A673 (cell line): ENCODE data around the gene SNED1. TPM values are rescaled to one million over a fixed set of nuclear protein-coding genes. Genes with fewer than 3 reads are reported as not detected.

Experiments
- BruUV-seq: library from RNA; stranded (reverse); fragments of 400-500 nt; replicated peaks from 2 replicates; lab custom pipeline; 2021; lab: Mats Ljungman, UMichigan
- CTCF ChIA-PET: fragments of 300-600 bp; sonication (Branson Sonifier 250); formaldehyde crosslinking; loops from one replicate; lab custom pipeline; 2022; ENCODE audit warnings: antibody characterized with exemption; lab: Charles Lee
- POLR2A ChIA-PET: fragments of 300-600 bp; sonication (Branson Sonifier 250); formaldehyde crosslinking; loops from one replicate; lab custom pipeline; 2022; ENCODE audit warnings: antibody characterized with exemption; ENCODE audit not compliant: low non-redundant PET; lab: Charles Lee
- DNase-seq: peaks from one replicate; pipeline ENCODE4 v3.0.0-alpha.2; 2015; ENCODE audit warnings: low spot score
- H3K27ac ChIP-seq: fragments of 200-600 bp; sonication (generic); 2 replicates; pipeline ENCODE4 v1.5.1; 2016; ENCODE audit warnings: mixed run types, low read depth, mild to moderate bottlenecking, mixed read lengths, antibody characterized with exemption, low read length; ENCODE audit not compliant: poor library complexity, severe bottlenecking
- H3K27me3 ChIP-seq: fragments of 200-600 bp; sonication (generic); replicated peaks from 2 replicates; pipeline ENCODE4 v1.6.1; 2017; ENCODE audit warnings: mixed run types, low read depth, mild to moderate bottlenecking, mixed read lengths, antibody characterized with exemption, low read length; ENCODE audit not compliant: insufficient read depth, poor library complexity
- H3K36me3 ChIP-seq: fragments of 200-600 bp; sonication (generic); 2 replicates; pipeline ENCODE4 v1.6.1; 2016; ENCODE audit warnings: mixed run types, mild to moderate bottlenecking, mixed read lengths, antibody characterized with exemption, low read length; ENCODE audit not compliant: insufficient read depth, poor library complexity, severe bottlenecking
- H3K4me1 ChIP-seq: fragments of 200-600 bp; sonication (generic); 2 replicates; pipeline ENCODE4 v1.6.1; 2017; ENCODE audit warnings: mixed run types, mild to moderate bottlenecking, mixed read lengths, antibody characterized with exemption, low read length; ENCODE audit not compliant: insufficient read depth, poor library complexity, severe bottlenecking
- H3K4me3 ChIP-seq: fragments of 200-600 bp; sonication (generic); 2 replicates; pipeline ENCODE4 v1.5.1; 2016; ENCODE audit warnings: low read depth, mixed run types, mild to moderate bottlenecking, mixed read lengths, low read length; ENCODE audit not compliant: poor library complexity, severe bottlenecking
- H3K9me3 ChIP-seq: fragments of 200-600 bp; sonication (generic); 2 replicates; pipeline ENCODE4 v1.6.1; 2016; ENCODE audit warnings: mixed run types, low read depth, mild to moderate bottlenecking, mixed read lengths, antibody characterized with exemption, low read length; ENCODE audit not compliant: poor library complexity, severe bottlenecking
- EZH2 ChIP-seq: fragments of 200-600 bp; sonication (generic); IDR thresholded peaks from 2 replicates; pipeline ENCODE4 v1.6.1; 2017; ENCODE audit warnings: borderline replicate concordance, low read depth, mild to moderate bottlenecking, mixed read lengths, antibody characterized with exemption, low read length; ENCODE audit not compliant: poor library complexity, severe bottlenecking
- intact Hi-C: fragments of 100-400 bp; cut with micrococcal nuclease; formaldehyde crosslinking; loops from one replicate; pipeline ENCODE4 v1.10.0; 2022; ENCODE audit not compliant: unreplicated experiment
- total RNA-seq: library from RNA; stranded (reverse); gene quantifications from 2 replicates; pipeline ENCODE4 v1.2.3, GENCODE V29; 2021
- TF ChIP-seq, protein P1 (sequence below): fragments of 300-800, 200-600 bp; sonication (generic); conservative IDR thresholded peaks from 2 replicates; pipeline ENCODE4 v1.5.1; 2017; ENCODE audit warnings: low read depth, mild to moderate bottlenecking, antibody characterized with exemption, low read length, moderate library complexity, mixed read lengths

SNED1 gene
- total RNA-seq, 1 experiment from 2014 or later, result 3.0 TPM

DNA sequence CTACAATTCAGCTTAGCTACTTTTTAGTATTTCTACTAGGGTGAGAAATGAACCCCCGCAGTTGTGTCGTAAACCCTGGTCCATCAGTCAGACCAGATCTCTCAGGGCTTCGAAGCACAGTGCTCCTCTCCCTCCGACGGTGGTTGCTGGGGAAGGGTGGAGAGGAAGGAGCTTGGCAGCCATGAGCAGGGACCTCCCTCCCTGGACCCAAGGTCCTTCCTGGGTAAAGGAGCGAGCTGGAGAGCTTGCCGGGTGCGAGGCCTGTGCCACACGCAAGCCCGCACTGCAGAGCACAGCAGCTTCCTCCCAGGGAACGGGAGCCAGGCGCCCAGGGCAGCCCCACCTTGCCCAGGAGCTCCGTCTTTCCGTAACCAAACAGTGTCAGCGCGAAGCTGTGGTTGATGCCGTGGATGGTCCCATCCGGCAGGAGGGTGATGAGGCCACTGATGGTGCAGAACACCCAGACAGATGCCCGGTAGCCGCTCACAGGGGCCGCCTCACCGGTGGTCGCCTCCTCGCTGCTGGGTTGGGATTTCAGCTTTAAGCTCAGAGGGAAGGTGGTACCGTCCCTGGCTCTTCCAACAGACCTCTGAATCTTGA, 138.3 kb downstream of the SNED1 start:
- Histone ChIP-seq H3K36me3 (peaks cover 30% of the 10 kb centered on the region), H3K4me1 (no peaks in the 10 kb centered on the region), H3K27ac (no peak overlapping the region), H3K27me3 (no peaks in the 10 kb centered on the region), H3K9me3 (no peaks in the 10 kb centered on the region), H3K4me3 (no peak overlapping the region)
- CTCF ChIA-PET, result no interaction called here
- DNase-seq, result no peak
- BruUV-seq, result no TSS peak
- TF ChIP-seq, protein P1, sequence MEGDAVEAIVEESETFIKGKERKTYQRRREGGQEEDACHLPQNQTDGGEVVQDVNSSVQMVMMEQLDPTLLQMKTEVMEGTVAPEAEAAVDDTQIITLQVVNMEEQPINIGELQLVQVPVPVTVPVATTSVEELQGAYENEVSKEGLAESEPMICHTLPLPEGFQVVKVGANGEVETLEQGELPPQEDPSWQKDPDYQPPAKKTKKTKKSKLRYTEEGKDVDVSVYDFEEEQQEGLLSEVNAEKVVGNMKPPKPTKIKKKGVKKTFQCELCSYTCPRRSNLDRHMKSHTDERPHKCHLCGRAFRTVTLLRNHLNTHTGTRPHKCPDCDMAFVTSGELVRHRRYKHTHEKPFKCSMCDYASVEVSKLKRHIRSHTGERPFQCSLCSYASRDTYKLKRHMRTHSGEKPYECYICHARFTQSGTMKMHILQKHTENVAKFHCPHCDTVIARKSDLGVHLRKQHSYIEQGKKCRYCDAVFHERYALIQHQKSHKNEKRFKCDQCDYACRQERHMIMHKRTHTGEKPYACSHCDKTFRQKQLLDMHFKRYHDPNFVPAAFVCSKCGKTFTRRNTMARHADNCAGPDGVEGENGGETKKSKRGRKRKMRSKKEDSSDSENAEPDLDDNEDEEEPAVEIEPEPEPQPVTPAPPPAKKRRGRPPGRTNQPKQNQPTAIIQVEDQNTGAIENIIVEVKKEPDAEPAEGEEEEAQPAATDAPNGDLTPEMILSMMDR, result no peak
- TF ChIP-seq EZH2, result no peak
- intact Hi-C loops, result no loop called here
- POLR2A ChIA-PET, result no interaction called here

DNA sequence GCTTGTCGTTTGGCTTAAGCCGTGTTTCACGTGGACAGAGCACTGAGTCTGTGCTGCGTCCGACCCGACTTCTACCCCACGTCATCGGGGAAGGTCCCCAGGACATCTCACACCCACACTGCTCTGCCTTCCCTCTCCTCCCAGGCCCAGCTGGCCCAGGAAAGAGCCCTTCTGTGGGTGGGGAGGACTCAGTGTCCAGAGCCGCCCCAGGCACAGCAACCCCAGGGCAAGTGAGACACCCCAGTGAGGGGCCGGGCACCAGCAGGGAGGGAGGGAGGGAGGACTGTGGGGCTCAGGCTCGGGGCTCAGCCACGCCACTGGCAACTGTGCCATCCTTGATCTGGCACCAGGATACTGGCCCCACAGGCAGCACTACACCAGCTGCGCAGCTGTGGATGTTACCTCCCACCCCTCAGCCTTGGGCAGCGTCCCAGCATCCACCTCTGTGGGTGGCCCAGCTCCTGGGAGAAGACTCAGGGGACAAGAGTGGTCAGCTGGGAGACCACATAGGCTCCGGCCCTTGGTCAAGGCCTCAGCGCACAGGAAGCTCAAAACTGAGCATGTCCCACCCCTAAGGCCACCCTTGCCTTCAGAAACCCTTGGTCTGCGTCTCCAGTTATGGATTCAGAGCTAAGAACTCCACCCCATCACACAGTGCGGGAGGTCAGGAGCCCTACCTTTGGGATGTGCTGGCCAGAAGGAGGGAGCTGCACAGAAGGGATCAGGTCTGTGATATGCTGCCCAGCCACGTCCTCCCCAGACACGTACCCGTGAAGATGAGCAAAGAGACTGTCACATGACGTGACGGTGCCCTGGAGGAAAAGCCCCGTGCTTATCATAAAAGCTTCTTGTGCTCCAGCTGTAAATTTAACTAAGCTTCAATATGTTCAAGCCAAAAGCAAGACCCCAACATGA, 139.1 kb downstream of the SNED1 start:
- no peaks in the 10 kb centered on the region for H3K27me3 ChIP-seq
- TF ChIP-seq, protein P1, result no peak
- TF ChIP-seq EZH2, result no peak
- DNase-seq, result no peak
- no TSS peak for BruUV-seq
- no peaks in the 10 kb centered on the region for H3K4me1 ChIP-seq
- H3K4me3 ChIP-seq, result no peak overlapping the region
- intact Hi-C loops, result no loop called here
- CTCF ChIA-PET, result no interaction called here
- H3K9me3 ChIP-seq, result no peaks in the 10 kb centered on the region
- no peak overlapping the region for H3K27ac ChIP-seq
- peaks cover 28% of the 10 kb centered on the region for H3K36me3 ChIP-seq
- POLR2A ChIA-PET, result no interaction called here

DNA sequence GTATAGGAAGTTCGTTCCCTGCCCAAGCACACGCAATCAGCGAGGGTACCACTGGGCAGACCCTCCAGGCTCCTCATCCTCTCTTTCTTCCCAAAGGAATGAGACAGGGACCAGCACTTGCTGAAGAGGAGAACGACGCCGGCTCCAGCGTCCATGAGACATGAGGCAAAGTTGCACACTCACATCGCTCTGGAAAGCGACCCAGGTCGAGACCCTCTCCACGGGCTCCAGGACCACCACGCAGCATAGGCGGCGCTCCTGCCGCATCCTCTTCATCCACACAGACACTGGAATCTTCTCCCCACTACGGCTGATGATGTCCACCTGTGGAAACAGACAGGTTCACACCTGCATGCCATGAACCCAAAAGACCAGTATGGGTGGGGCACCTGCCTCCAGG, 140.1 kb downstream of the SNED1 start:
- CTCF ChIA-PET, result no interaction called here
- POLR2A ChIA-PET, result no interaction called here
- Histone ChIP-seq H3K27ac (no peak overlapping the region), H3K4me3 (no peak overlapping the region), H3K36me3 (peaks cover 24% of the 10 kb centered on the region), H3K4me1 (no peaks in the 10 kb centered on the region), H3K9me3 (no peaks in the 10 kb centered on the region), H3K27me3 (no peaks in the 10 kb centered on the region)
- intact Hi-C loops, result no loop called here
- no TSS peak for BruUV-seq
- TF ChIP-seq EZH2, result no peak
- TF ChIP-seq, protein P1, result no peak
- no peak for DNase-seq
